Activated CD8-positive, alpha-beta T cell treated with anti-CD3 and anti-CD28 coated beads for 36 hours (primary cell): Measurements from ENCODE around the gene ABCC11. TPM values are rescaled to one million over a fixed set of nuclear protein-coding genes. Genes with fewer than 3 reads are reported as not detected.
"Not testable (repeated sequence)": the region's sequence is repeated elsewhere in the genome, so short reads cannot be mapped to it uniquely, and the experiment has no call there.

Experiments used
- ATAC-seq: fragments of 200-7000 bp; cut with Tn5 transposase; one replicate; pipeline ENCODE4 v1.10.0; 2021; ENCODE audit warnings: mild to moderate bottlenecking, moderate library complexity
- CTCF ChIA-PET: fragments of 350-600 bp; sonication (Branson Sonifier 250); formaldehyde crosslinking; loops from one replicate; lab custom pipeline; 2021; ENCODE audit warnings: antibody characterized with exemption; lab: Charles Lee
- POLR2A ChIA-PET: fragments of 350-600 bp; sonication (Branson Sonifier 250); formaldehyde crosslinking; loops from one replicate; lab custom pipeline; 2021; ENCODE audit warnings: antibody characterized with exemption; lab: Charles Lee
- DNase-seq: peaks from one replicate; pipeline ENCODE4 v3.0.0-alpha.2; 2020
- H3K27ac Mint-ChIP-seq: one replicate; pipeline ENCODE4 v1.8.0; 2021; ENCODE audit warnings: mild to moderate bottlenecking, mixed read lengths
- H3K27me3 Mint-ChIP-seq: one replicate; pipeline ENCODE4 v1.8.0; 2021; ENCODE audit warnings: mixed read lengths
- H3K36me3 Mint-ChIP-seq: one replicate; pipeline ENCODE4 v1.8.0; 2021; ENCODE audit warnings: low read depth, mixed read lengths
- H3K4me1 Mint-ChIP-seq: one replicate; pipeline ENCODE4 v1.8.0; 2021; ENCODE audit warnings: low read depth, mixed read lengths
- H3K4me3 Mint-ChIP-seq: one replicate; pipeline ENCODE4 v1.8.0; 2021; ENCODE audit warnings: mild to moderate bottlenecking, moderate library complexity, mixed read lengths
- H3K9me3 Mint-ChIP-seq: one replicate; pipeline ENCODE4 v1.8.0; 2021; ENCODE audit warnings: mixed read lengths
- CTCF ChIP-seq: fragments of 200-600 bp; IDR thresholded peaks from one replicate; pipeline ENCODE4 v1.8.0; 2022; ENCODE audit warnings: antibody characterized with exemption, mild to moderate bottlenecking
- intact Hi-C: fragments of 100-400 bp; cut with micrococcal nuclease; formaldehyde crosslinking; loops from one replicate; pipeline ENCODE4 v1.10.0; 2022
- total RNA-seq, 2 experiments: library from RNA; stranded (reverse); gene quantifications; one replicate each; pipeline ENCODE4 v1.2.3, GENCODE V29; 2021

Gene ABCC11
- total RNA-seq, 2 experiments from 2014 or later = 0.16 to 0.54 TPM

- intact Hi-C loops = no loop called here
- DNase-seq = no peak
- no peak for TF ChIP-seq CTCF
- Mint-ChIP-seq H3K9me3 (no peaks in the 10 kb centered on the region), H3K27me3 (no peaks in the 10 kb centered on the region), H3K27ac (no peak overlapping the region), H3K4me3 (no peak overlapping the region), H3K36me3 (no peaks in the 10 kb centered on the region), H3K4me1 (peaks cover 9% of the 10 kb centered on the region)
- CTCF ChIA-PET = interaction anchor here (0.9 kb wide), 1 partner anchor 24 kb away, joined by 4 read pairs; no protein-coding TSS in a partner anchor
- ATAC-seq = no peak
- POLR2A ChIA-PET = no interaction called here
Observed at GRCh38 chr16:48188449-48189102, 58.8 kb downstream of the ABCC11 start.

- ATAC-seq = no peak
- Mint-ChIP-seq H3K27ac (no peak overlapping the region), H3K4me1 (peaks cover 9% of the 10 kb centered on the region), H3K27me3 (no peaks in the 10 kb centered on the region), H3K9me3 (no peaks in the 10 kb centered on the region), H3K4me3 (no peak overlapping the region), H3K36me3 (no peaks in the 10 kb centered on the region)
- DNase-seq = no peak
- no peak for TF ChIP-seq CTCF
- POLR2A ChIA-PET = no interaction called here
- intact Hi-C loops = no loop called here
- CTCF ChIA-PET = interaction anchor here (0.9 kb wide), 1 partner anchor 23 kb away, joined by 4 read pairs; no protein-coding TSS in a partner anchor
Observed at GRCh38 chr16:48187779-48188178, 59.6 kb downstream of the ABCC11 start.

GRCh38 chr16:48184681-48185080 lies 62.7 kb downstream of the ABCC11 start:
- ChIA-PET POLR2A (no interaction called here), CTCF (interaction anchor here (1.0 to 2.2 kb wide), 2 partner anchors 14 to 20 kb away, joined by 3 to 7 read pairs; no protein-coding TSS in a partner anchor)
- no peak for TF ChIP-seq CTCF
- H3K27me3 Mint-ChIP-seq = no peaks in the 10 kb centered on the region
- DNase-seq (no peak), ATAC-seq (no peak)
- H3K4me3 Mint-ChIP-seq = no peak overlapping the region
- H3K9me3 Mint-ChIP-seq = no peaks in the 10 kb centered on the region
- no peaks in the 10 kb centered on the region for H3K36me3 Mint-ChIP-seq
- no peak overlapping the region for H3K27ac Mint-ChIP-seq
- peaks cover 9% of the 10 kb centered on the region for H3K4me1 Mint-ChIP-seq
- intact Hi-C loops = no loop called here

- POLR2A ChIA-PET = no interaction called here
- CTCF ChIA-PET = no interaction called here
- DNase-seq (no peak), ATAC-seq (no peak)
- no peak for TF ChIP-seq CTCF
- Mint-ChIP-seq H3K36me3 (no peaks in the 10 kb centered on the region), H3K4me1 (peaks cover 3% of the 10 kb centered on the region), H3K4me3 (no peak overlapping the region), H3K9me3 (no peaks in the 10 kb centered on the region), H3K27ac (no peak overlapping the region), H3K27me3 (peaks cover 1% of the 10 kb centered on the region)
- intact Hi-C loops = no loop called here
Observed at GRCh38 chr16:48182979-48183537, 64.3 kb downstream of the ABCC11 start.

- H3K27ac Mint-ChIP-seq, intact Hi-C loops, H3K36me3 Mint-ChIP-seq, H3K4me3 Mint-ChIP-seq, ATAC-seq, POLR2A ChIA-PET, H3K4me1 Mint-ChIP-seq, H3K9me3 Mint-ChIP-seq, DNase-seq, H3K27me3 Mint-ChIP-seq: not testable (repeated sequence)
- CTCF ChIA-PET = interaction anchor here (1.3 kb wide), 1 partner anchor 17 kb away, joined by 5 read pairs; no protein-coding TSS in a partner anchor
Observed at GRCh38 chr16:48181746-48182520, 65.4 kb downstream of the ABCC11 start.
